ENCODE data around the gene KLK14.

DNA sequence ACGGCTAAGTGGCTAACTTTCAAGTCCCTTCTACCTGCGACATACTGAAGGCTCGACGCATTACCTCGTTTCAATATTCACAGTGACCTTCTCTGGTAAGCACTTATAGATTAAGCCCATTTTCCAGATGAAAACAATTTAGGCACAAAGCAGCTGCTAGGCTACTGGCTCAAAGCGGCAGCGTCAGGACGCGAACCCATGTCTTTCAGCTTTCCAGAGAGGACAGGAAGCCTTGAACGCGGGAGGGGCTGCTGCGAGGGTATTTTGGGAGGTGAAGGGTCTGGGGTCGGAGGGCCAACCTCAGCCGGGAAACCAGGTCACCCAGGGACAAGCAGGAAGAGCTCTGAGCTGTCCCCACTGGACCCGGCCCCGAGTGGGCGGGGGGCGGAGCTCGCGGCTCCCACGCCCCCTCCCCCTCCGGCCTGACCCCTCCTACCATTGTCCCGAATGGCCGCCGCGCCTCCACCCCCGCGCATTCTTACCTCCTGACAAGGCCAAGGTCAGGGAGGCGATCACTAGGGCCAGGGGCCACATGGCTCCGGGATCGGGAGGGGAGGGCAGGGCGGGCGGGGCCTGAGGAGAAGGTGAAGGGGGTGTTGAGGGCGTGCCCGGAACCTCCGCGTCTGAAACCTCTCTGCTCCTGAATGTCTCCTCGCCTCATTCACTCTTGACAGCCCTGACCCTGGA, 18.0 kb downstream of the KLK14 start, which contains the start of gene KLK13:
- TF ChIP-seq POLR2A (IDR thresholded peaks at IDR 0.05; ENCODE audit: control extremely low read depth in 1 of 2, low read depth in 2 of 2, low read length in 2 of 2) = no peak
- TF ChIP-seq, protein P1, sequence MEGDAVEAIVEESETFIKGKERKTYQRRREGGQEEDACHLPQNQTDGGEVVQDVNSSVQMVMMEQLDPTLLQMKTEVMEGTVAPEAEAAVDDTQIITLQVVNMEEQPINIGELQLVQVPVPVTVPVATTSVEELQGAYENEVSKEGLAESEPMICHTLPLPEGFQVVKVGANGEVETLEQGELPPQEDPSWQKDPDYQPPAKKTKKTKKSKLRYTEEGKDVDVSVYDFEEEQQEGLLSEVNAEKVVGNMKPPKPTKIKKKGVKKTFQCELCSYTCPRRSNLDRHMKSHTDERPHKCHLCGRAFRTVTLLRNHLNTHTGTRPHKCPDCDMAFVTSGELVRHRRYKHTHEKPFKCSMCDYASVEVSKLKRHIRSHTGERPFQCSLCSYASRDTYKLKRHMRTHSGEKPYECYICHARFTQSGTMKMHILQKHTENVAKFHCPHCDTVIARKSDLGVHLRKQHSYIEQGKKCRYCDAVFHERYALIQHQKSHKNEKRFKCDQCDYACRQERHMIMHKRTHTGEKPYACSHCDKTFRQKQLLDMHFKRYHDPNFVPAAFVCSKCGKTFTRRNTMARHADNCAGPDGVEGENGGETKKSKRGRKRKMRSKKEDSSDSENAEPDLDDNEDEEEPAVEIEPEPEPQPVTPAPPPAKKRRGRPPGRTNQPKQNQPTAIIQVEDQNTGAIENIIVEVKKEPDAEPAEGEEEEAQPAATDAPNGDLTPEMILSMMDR (IDR thresholded peaks at IDR 0.05; ENCODE audit: control extremely low read depth in 1 of 3, insufficient read depth in 1 of 3, low read depth in 1 of 3, low read length in 3 of 3) = no peak
- TF ChIP-seq, protein P2, sequence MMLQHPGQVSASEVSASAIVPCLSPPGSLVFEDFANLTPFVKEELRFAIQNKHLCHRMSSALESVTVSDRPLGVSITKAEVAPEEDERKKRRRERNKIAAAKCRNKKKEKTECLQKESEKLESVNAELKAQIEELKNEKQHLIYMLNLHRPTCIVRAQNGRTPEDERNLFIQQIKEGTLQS (IDR thresholded peaks at IDR 0.05; ENCODE audit: insufficient read depth, low read depth, low read length) = no peak
- TF ChIP-seq, protein P3, sequence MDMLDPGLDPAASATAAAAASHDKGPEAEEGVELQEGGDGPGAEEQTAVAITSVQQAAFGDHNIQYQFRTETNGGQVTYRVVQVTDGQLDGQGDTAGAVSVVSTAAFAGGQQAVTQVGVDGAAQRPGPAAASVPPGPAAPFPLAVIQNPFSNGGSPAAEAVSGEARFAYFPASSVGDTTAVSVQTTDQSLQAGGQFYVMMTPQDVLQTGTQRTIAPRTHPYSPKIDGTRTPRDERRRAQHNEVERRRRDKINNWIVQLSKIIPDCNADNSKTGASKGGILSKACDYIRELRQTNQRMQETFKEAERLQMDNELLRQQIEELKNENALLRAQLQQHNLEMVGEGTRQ (IDR thresholded peaks at IDR 0.05; ENCODE audit: low read length) = no peak
- no peak for TF ChIP-seq GABPA (IDR thresholded peaks at IDR 0.05; ENCODE audit: borderline replicate concordance, insufficient read depth, low read length)
- no peak for TF ChIP-seq SIRT6 (IDR thresholded peaks at IDR 0.05; ENCODE audit: low read length)
